IPS DF 4.7 (cell line): ENCODE results near the gene PRR3.
A peak's percentile ranks its signal among the peaks of the same experiment; 100 is the strongest.
"Not testable (repeated sequence)": the region's sequence is repeated elsewhere in the genome, so short reads cannot be mapped to it uniquely, and the experiment has no call there.

Experiments used
- DNase-seq: peaks from one replicate; pipeline ENCODE4 v3.0.0-alpha.2; 2013; ENCODE audit warnings: low spot score; ENCODE audit errors: extremely low read depth

The PRR3 gene, protein sequence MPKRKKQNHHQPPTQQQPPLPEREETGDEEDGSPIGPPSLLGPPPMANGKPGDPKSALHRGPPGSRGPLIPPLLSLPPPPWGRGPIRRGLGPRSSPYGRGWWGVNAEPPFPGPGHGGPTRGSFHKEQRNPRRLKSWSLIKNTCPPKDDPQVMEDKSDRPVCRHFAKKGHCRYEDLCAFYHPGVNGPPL

DNA sequence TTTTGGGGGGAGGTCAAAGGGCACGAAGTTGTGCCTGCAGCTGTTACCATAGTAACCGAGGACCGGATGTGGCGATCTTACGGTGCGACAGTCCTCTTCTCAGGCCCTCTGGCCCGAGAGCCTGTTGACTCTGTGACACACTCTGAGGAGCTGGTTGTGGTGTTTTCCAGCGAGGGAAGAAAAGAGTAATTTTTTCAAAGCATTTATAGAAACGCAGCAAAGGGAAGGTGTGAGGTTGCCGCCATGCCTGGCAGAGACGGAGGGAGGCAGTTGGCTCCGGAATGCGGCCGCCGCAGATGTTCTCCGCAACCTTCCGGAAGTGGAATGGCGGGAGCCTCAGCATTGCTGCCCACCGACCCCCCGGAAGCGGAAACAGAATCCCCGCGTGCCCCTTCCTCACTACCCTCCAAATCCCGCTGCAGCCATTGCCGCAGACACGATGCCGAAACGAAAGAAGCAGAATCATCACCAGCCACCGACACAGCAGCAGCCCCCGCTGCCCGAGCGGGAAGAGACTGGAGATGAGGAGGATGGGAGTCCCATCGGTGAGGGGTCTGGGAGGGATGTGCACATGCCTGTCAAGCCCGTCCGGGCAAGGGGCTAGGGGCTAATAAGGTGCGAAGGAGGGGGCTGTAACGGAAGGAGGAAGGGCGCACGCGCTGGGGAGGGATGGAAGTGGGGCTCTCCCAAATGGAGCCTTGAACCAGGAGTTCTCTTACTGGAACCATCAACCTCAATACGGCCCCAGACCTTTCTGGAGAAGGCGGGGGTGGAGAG lies at the start of gene PRR3:
Gene PRR3, plus strand, starts transcription at position 390 of the 777 bp plus-strand sequence. Its CDS starts 50 bp downstream, at position 440.
- no peak for DNase-seq

DNA sequence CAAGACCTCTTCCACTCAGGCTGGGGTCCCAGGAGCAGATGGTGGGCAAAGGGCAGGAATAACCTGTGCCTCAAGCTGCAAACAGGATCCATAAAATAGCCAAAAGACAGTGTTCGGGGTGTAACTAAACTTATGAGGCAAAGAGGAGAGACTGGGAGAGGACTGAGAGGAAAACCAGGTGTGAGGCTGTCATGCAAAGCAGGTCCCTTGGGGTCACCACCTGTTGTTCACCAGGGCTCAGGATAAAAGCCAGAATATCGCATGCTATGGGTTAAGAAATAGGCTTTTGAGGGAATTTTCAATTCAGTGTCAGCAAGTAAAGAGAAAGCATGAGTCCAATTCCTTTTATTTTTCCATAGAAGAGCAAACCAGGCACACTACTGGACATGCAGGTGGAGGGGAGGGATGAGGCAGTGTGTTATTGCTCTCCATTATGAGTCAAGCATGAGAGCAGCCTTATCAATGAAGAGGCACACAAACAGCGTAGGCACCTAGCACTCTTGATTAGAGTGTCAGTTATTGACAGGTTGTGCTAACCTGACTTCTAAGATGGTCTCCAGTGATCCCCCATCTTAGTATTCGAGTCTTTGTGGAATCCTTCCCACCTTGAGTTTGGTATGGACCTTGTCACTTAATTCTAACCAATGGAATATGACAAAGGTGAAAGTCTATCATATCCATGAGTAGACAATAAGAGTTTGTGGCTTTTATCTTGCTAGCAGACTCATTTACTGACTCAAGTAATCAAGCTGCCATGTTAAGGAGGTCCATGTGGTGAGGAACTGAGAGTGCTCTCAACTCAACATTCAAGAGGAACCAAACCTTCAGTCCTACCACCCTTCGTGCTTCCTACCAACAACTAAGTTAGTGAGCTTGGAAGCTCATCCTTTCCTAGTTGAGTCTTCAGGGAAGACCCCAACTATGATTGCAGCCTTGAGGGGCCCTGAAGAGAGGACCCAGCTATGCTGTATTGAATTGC lies 49.0 kb upstream of the PRR3 start:
- DNase-seq, result no peak

DNA sequence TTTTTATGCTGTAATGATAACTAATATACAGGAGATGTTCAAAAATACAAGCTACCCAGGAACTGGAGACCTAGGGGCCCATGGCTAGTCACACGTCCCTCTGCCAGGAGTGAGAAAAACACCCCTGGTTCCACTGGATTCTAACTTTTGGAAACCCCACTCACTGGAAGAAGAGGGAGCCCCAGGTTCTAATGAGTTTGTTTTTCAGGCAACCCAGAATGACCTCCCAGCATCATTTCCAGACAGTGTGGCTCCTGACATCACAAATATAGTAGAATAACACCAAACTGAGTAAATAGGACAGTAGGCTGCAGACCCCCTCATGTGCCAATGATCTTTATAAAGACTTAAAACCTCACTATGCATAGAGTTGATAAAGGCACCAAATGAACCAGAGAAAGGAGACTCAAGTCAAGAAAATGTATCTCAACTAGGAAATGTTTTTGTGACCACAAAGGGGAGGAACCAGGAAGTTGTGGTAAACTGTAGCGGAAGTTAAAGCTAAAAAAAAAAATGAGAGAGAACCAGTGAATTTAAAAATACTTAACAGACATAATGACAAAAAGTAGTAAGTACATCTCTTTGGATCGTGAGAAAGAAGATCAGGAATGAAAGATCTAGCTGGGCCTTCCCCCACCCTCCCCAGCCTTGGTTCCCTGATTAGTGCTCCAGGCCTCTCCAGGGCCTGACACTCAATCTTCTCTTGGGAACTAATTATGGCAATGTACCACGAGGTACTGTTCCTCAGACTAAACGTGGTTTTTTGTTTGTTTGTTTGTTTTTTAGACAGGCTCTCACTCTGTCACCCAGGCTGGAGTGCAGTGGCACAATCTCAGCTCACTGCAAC lies 48.0 kb upstream of the PRR3 start:
- no peak for DNase-seq

DNA sequence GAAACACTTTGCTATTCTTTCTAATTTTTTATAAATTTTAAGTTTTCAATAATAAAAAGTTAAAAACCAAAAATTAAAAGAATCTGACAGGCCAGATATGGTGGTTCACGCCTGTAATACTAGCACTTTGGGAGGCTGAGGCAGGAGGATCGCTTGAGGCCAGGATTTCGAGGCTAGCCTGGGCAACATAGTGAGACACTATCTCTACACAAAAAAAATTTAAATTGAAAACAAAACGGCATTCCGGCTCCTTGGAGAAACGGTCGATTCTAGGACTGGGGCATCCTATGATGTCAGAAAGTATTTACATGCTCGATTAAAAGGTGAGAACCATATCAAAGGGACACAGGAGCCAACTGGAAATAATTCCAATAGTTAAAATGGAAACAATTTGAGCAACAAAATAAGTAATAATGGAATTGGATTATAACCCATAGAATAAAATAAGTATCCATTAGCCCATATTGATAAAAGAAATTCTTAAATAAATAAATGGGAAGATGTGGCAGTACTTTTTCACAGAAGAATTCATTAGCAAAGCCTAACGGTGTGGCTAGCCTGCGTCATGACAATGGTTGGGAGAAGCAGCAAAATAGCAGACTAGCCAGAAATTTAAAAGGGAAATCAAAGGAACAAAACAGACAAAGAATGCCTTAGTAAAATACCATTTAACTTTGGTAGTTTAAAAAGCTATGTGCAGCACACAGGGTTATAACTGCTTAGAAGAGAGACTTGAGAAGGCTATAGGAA lies 46.5 kb upstream of the PRR3 start:
- no peak for DNase-seq

DNA sequence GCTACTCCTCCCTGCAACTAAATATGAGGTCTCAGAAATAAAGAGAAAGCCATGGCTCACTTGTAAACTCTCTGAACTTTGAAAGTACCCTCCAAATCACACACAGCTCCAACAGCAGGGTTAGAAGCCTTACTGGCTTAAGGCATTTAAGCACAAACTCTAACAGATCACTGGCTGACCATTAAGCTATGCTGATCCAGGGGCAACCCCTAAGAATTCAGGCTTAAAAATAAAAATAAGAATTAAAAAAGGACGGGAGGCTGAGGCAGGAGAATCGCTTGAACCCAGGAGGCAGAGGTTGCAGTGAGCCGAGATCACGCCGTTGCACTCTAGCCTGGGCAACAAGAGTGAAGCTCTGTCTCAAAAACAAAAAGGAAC lies 45.9 kb upstream of the PRR3 start:
- no peak for DNase-seq

DNA sequence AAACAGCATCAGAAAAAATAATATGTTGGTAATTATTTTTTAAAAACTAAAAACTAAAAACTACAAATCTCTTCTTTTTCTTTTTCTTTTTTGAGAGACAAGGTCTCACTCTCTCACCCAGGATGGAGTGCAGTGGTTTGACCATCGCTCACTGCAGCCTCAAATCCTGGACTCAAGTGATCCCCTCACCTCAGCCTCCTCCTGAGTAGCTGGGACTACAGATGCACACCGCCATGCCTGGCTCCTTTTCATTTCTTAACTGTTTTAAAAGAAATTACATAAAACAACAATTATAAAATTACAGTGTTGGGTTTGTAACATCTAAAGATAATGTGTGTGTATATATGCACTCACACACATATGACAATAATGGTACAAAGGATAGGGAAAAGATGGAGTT lies 43.6 kb upstream of the PRR3 start:
- DNase-seq, result no peak

DNA sequence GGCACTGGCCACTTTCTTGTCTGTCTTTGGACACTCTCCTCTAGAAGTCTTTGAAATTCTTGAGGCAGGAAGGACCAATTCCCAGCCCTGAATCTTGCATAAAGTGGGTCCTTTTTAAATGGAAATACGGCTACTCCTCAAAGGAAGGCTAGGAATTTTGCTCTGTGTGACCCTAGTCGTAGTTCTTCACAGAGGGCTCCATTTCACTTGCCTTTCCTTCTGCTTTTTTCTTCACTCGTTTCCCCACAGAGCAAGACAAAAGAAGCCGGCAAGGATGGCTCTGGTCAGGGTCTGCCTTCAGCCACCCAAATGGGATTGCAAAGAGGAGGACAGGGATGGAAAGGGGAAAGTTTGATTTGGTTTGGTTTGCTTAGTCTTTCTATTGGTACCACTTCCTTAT lies 42.0 kb upstream of the PRR3 start:
- no peak for DNase-seq

DNA sequence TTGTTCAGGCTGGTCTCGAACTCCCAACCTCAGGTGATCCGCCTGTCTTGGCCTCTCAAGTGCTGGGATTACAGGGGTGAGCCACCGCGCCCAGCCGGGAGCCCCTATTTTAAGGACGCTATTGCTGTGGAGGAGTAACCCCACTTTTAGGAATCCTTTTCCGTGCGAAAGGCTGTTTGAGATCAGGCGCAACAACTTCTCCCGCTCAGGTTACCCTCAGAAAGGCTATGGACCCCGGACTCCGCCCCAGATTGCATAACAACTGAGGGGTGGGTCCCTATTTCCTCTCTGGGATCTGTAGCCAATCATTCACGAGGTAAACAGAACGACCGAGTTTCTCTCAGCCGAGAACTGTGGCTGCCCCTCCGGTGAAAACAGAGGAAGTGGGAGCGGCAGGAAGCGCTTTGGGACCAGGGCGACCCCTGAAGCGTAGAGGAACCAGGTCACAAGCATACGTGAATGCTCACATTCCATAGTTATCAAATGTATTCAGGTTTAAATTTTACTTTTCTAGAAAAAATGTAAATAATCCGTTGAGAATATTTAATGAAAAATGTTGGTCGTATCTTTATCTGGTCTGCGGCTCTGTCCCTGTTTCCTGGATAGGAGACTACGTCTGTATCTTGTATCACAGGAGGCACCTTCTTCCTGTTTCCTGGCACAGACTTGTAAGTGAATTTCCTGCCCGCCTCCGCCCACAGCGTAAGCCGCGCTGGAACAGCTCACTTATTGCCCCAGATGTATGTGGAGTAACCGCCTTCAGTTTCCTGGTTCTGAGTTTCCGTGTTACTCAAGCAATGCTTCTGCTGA lies 40.9 kb upstream of the PRR3 start:
- DNase-seq, result peak; percentile 90

DNA sequence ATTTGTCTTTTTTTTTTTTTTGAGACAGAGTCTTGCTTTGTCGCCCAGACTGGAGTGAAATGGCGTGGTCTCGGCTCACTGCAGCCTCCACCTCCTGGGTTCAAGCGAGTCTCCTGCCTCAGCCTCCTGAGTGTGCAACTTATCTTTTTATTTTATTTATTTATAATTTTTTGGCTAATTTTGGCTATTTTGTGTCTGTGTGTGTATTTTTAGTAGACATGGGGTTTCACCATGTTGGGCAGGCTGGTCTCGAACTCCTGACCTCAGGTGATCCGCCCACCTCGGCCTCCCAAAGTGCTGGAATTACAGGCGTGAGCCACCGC lies 40.4 kb upstream of the PRR3 start:
- DNase-seq, result not testable (repeated sequence)

DNA sequence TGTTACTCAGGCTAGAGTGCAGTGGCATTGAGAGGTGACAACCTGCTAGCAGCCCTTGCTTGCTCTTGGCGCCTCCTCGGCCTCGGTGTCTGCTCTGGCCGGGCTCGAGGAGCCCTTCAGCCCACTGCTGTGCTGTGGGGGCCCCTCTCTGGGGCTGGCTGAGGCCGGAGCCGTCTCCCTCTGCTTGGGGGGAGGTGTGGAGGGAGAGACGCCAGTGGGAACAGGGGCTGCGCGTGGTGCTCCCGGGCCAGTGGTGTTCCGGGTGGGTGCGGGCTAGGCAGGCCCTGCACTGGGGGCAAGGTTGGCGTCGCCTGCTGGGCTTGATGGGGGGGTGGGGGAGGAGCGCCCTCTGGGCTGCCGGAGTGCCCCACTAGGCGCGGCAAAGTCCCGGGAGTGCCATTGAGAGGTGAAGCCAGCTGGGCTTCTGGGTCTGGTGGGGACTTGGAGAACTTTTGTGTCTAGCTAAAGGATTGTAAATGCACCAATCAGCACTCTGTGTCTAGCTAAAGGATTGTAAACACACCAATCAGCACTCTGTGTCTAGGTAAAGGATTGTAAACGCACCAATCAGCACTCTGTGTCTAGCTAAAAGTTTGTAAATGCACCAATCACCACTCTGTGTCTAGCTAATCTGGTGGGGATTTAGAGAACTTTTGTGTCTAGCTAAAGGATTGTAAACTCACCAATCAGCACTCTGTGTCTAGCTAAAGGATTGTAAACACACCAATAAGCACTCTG lies 39.2 kb upstream of the PRR3 start:
- not testable (repeated sequence) for DNase-seq

DNA sequence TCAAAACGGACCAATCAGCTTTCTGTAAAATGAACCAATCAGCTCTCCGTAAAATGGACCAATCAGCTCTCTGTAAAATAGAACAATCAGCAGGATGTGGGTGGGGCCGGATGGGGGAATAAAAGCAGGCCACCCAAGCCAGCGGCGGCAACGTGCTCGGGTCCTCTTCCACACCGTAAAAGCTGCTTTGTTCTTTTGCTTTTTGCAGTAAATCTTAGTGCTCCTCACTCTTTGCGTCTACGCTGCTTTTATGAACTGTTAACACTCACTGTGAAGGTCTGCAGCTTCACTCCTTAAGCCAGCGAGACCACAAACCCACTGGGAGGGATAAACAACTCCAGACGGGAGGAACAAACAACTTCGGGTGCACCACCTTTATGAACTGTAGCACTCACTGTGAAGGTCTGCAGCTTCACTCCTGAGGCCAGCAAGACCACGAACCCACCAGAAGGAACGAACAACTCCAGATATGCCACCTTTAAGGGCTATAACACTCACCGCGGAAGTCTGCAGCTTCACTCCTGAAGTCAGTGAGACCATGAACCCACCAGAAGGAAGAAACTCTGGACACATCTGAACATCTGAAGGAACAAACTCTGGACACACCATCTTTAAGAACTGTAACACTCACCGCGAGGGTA lies 38.5 kb upstream of the PRR3 start:
- DNase-seq, result not testable (repeated sequence)

DNA sequence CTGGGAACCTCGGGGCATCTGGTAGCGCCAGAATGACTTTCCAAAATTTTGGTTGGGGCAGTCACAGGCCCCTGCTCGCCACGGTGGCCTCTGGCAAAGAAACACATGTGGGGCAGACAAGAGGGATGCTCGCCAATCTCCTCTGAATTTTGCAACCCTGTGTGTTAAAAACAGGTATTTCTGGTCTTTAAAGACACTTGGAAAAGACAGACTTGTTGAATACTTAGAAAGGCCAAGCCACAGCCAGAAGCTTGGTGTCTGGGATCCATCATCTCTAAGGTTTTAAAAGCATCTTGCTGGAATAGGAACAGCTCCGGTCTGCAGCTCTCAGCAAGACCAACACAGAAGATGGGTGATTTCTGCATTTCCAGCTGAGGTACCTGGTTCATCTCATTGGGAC lies 36.6 kb upstream of the PRR3 start:
- DNase-seq, result no peak

DNA sequence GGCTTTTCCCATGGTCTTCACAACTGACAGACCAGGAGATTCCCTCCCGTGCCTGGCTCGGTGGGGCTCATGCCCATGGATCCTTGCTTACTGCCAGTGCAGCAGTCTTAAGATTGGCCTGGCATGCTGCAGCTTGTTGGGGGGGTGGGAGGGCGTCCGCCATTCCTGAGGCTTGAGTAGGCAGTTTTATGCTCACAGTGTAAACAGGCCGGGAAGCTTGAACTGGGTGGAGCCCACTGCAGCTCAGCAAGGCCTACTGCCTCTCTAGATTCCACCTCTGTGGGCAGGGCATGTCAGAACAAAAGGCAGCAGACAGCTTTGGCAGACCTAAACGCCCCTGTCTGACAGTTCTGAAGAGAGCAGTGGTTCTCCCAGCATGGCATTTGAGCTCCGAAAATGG lies 36.0 kb upstream of the PRR3 start:
- DNase-seq, result not testable (repeated sequence)

DNA sequence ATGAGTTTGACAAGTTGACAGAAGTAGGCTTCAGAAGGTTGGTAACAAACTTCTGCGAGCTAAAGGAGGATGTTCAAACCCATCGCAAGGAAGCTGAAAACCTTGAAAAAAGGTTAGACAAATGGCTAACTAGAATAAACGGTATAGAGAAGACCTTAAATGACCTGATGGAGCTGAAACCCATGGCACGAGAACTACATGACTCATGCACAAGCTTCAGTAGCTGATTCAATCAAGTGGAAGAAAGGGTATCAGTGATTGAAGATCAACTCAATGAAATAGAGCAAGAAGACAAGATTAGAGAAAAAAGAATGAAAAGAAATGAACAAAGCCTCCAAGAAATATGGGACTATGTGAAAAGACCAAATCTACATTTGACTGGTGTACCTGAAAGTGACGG lies 35.1 kb upstream of the PRR3 start:
- DNase-seq, result not testable (repeated sequence)

DNA sequence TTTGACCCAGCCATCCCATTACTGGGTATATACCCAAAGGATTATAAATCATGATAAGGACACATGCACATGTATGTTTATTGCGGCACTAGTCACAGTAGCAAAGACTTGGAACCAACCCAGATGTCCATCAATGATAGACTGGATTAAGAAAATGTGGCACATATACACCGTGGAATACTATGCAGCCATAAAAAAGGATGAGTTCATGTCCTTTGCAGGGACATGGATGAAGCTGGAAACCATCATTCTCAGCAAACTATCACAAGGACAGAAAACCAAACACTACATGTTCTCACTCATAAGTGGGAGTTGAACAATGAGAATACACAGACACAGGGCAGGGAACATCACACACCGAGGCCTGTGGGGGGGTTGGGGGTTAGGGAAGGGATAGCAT lies 30.7 kb upstream of the PRR3 start:
- DNase-seq, result not testable (repeated sequence)

DNA sequence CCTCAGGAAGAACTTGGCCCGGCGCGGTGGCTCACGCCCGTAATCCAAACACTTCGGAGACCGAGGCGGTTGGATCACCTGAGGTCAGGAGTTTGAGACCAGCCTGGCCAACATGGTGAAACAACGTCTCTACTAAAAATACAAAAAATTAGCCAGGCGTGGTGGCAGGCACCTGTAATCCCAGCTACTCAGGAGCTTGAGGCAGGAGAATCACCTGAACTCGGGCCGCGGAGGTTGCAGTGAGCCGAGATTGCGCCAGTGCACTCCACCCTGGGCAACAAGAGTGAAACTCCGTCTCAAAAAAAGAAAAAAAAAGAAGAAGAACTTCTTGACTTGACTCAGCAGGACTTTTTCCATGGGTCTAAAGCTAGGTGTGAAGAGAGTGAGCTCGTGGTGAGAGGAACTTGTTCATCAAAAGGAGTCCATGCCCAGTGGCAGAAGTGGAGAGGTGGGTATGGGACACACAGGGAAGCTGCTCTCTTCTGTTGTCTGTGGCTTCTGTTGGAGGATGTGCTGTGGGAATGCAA lies 27.7 kb upstream of the PRR3 start:
- not testable (repeated sequence) for DNase-seq

DNA sequence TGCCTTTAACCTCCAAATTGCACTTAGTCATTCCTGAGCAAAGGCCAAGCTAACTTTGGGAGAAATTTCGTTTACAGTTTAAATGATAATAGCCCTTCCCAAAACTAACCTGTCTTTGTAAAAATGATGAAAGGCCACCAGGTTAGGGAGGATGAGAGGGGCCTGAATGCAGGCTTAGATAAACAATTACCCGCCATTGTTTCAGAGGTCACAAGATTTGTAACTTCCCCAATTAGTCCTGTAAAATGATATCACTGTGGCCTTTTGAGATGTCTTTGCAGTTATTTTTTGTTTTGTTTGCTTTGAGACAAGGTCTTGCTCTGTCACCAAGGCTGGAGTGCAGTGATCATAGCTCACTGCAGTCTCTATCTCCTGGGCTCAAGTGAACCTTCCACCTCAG lies 27.1 kb upstream of the PRR3 start:
- no peak for DNase-seq
